Measurements from ENCODE around the gene ZNF282.

ZNF282 gene

DNA sequence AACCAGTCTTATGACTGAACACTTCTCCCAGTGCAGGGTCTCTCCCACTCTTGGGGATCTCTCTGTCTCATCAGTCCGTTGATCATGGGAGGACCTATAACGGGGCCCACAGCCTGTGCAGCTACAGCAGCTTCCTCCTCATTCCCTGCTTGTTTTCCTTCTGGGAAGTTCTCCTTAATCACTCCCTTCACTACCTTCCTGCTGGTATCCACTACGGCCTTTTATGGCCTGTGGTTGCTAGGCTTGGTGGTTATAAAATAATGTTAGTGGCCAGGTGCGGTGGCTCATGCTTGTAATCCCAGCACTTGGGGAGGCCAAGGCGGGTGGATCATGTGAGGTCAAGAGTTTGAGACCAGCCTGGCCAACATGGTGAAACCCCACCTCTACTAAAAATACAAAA, 3.5 kb upstream of the ZNF282 start:
- H3K27ac ChIP-seq (ENCODE audit: low read depth, low read length): no peak overlapping the region
- H3K4me1 ChIP-seq (ENCODE audit: control insufficient read depth in 5 of 5, insufficient read depth in 5 of 5, low read length in 5 of 5): peaks cover 0 to 17% (median 15%) of the 10 kb centered on the region in 5 donors
- no peak overlapping the region for H3K4me3 ChIP-seq (ENCODE audit: low read depth in 1 of 5, low read length in 5 of 5)
- H3K36me3 ChIP-seq (ENCODE audit: control insufficient read depth in 5 of 5, insufficient read depth in 5 of 5, low read length in 5 of 5): no peaks in the 10 kb centered on the region
- H3K9me3 ChIP-seq (ENCODE audit: control insufficient read depth in 5 of 5, low read length in 5 of 5): no peaks in the 10 kb centered on the region
- no peak overlapping the region for H3K9ac ChIP-seq (ENCODE audit: low read length in 5 of 5)
- no peaks in the 10 kb centered on the region for H3K27me3 ChIP-seq (ENCODE audit: control insufficient read depth in 5 of 5, insufficient read depth in 4 of 5, low read length in 5 of 5)

DNA sequence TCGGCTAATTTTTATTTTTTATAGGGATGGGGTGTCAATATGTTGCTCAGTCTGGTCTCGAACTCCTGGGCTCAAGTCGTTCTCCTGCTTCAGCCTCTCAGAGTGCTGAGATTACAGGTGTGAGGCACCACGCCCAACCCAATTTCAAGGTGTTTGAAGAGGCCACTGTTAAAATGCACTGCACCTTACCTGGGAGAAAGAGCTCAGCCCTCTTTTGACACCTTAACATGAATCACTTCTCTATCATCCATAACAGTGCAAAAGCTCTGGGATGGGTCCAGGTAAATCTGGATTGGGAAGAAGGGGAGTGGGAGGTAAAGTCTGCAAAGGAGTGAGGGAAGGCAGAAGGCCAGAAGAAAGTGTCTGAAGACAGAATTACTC, 557 bp upstream of the ZNF282 start:
- Histone ChIP-seq H3K27me3 (ENCODE audit: control insufficient read depth in 5 of 5, insufficient read depth in 4 of 5, low read length in 5 of 5) (no peaks in the 10 kb centered on the region), H3K9me3 (ENCODE audit: control insufficient read depth in 5 of 5, low read length in 5 of 5) (no peaks in the 10 kb centered on the region), H3K9ac (ENCODE audit: low read length in 5 of 5) (peak overlapping the region in 4 of 5 donors; percentile 80 to 95 (median 89)), H3K4me1 (ENCODE audit: control insufficient read depth in 5 of 5, insufficient read depth in 5 of 5, low read length in 5 of 5) (peaks cover 2 to 22% (median 21%) of the 10 kb centered on the region in 5 donors), H3K4me3 (ENCODE audit: low read depth in 1 of 5, low read length in 5 of 5) (peak overlapping the region; percentile 55 to 93 (median 85)), H3K27ac (ENCODE audit: low read depth, low read length) (peak overlapping the region; percentile 75), H3K36me3 (ENCODE audit: control insufficient read depth in 5 of 5, insufficient read depth in 5 of 5, low read length in 5 of 5) (peaks cover 4 to 18% (median 16%) of the 10 kb centered on the region in 5 donors)

DNA sequence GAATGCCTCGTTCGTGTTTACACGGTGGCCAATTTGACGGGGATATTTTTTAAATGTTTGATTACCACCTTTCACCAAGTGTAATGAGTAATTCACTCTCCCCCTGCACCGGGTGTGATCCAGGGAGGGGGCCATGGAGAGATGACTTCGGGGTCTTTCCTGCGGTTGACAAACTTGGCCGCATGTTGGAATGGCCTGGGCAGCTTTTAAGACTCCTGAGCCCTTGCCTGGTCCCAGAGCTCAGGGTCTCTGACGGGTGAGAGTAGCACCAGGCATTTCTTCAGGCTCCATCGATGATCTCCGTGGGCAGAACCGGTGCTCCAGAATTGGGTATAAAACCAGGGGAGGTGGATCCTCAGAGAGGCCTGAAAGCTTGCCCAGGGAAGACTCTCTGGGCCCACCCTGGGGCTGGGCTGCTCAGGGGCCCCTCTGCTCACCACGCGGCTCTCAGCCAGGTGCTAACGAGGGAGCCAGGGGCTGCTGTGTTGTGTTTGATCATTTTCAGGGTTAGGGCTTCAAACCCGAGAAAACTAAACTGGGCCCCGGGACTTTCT, 882 bp downstream of the ZNF282 start:
- Histone ChIP-seq H3K27ac (ENCODE audit: low read depth, low read length) (peak overlapping the region; percentile 73), H3K9ac (ENCODE audit: low read length in 5 of 5) (peak overlapping the region; percentile 90 to 98 (median 95))

DNA sequence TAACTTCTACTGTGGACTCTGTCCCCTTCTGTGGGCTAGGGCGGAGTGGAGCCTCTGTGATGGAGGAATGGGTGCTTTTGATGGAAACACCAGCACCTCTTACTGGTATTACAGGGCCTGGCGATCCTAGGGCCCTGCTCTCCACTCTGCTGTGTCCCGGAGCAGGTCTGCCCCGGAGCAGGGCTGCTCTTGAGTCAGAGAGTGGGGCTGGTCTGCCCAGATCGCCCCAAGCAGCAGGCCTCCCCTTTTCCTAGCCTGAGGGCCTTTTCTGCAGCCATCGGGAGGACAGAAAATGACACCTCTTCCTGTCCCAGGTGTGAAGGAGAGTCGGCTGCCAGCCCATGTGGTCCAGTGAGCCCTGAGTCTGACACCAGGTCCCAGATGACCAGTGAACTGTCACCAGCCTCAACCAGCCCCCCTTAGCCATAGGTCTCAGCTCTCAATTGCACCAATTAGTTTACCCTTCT, 1.4 kb downstream of the ZNF282 start:
- Histone ChIP-seq H3K27me3 (ENCODE audit: control insufficient read depth in 5 of 5, insufficient read depth in 4 of 5, low read length in 5 of 5) (no peaks in the 10 kb centered on the region), H3K4me3 (ENCODE audit: low read depth in 1 of 5, low read length in 5 of 5) (peak overlapping the region; percentile 73 to 93 (median 85)), H3K9ac (ENCODE audit: low read length in 5 of 5) (peak overlapping the region; percentile 90 to 98 (median 95)), H3K4me1 (ENCODE audit: control insufficient read depth in 5 of 5, insufficient read depth in 5 of 5, low read length in 5 of 5) (peaks cover 2 to 22% (median 21%) of the 10 kb centered on the region in 5 donors), H3K36me3 (ENCODE audit: control insufficient read depth in 5 of 5, insufficient read depth in 5 of 5, low read length in 5 of 5) (peaks cover 7 to 36% (median 33%) of the 10 kb centered on the region in 5 donors), H3K27ac (ENCODE audit: low read depth, low read length) (peak overlapping the region; percentile 73), H3K9me3 (ENCODE audit: control insufficient read depth in 5 of 5, low read length in 5 of 5) (no peaks in the 10 kb centered on the region)

More for the DNA sequence above, 882 bp downstream of the ZNF282 start:
- peak overlapping the region; percentile 73 to 93 (median 85) for H3K4me3 ChIP-seq (ENCODE audit: low read depth in 1 of 5, low read length in 5 of 5)
- H3K9me3 ChIP-seq (ENCODE audit: control insufficient read depth in 5 of 5, low read length in 5 of 5): no peaks in the 10 kb centered on the region
- no peaks in the 10 kb centered on the region for H3K27me3 ChIP-seq (ENCODE audit: control insufficient read depth in 5 of 5, insufficient read depth in 4 of 5, low read length in 5 of 5)
- peaks cover 7 to 31% (median 28%) of the 10 kb centered on the region in 5 donors for H3K36me3 ChIP-seq (ENCODE audit: control insufficient read depth in 5 of 5, insufficient read depth in 5 of 5, low read length in 5 of 5)
- peaks cover 2 to 22% (median 21%) of the 10 kb centered on the region in 5 donors for H3K4me1 ChIP-seq (ENCODE audit: control insufficient read depth in 5 of 5, insufficient read depth in 5 of 5, low read length in 5 of 5)

DNA sequence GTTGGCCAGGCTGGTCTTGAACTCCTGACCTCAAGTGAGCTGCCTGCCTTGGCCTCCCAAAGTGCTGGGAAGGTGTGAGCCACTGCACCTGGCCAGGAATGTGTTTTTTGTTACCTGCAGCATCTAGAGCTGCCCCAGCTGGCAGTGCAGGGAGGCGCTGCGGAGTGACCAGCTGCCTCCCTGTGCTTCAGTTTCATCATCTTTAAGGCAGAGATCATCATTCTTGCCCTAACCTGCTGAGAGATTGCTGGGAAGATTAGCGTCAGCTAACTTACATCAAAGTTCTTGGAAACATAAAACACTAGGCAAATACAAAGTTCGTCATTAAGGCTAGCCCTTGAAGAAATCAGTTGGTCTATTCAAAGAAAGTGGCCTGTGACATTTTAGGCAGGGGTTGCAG, 2.3 kb downstream of the ZNF282 start:
- peaks cover 7 to 39% (median 37%) of the 10 kb centered on the region in 5 donors for H3K36me3 ChIP-seq (ENCODE audit: control insufficient read depth in 5 of 5, insufficient read depth in 5 of 5, low read length in 5 of 5)
- no peak overlapping the region for H3K9ac ChIP-seq (ENCODE audit: low read length in 5 of 5)
- H3K4me1 ChIP-seq (ENCODE audit: control insufficient read depth in 5 of 5, insufficient read depth in 5 of 5, low read length in 5 of 5): peaks cover 2 to 22% (median 21%) of the 10 kb centered on the region in 5 donors
- no peaks in the 10 kb centered on the region for H3K9me3 ChIP-seq (ENCODE audit: control insufficient read depth in 5 of 5, low read length in 5 of 5)
- H3K4me3 ChIP-seq (ENCODE audit: low read depth in 1 of 5, low read length in 5 of 5): no peak overlapping the region
- no peaks in the 10 kb centered on the region for H3K27me3 ChIP-seq (ENCODE audit: control insufficient read depth in 5 of 5, insufficient read depth in 4 of 5, low read length in 5 of 5)
- no peak overlapping the region for H3K27ac ChIP-seq (ENCODE audit: low read depth, low read length)

DNA sequence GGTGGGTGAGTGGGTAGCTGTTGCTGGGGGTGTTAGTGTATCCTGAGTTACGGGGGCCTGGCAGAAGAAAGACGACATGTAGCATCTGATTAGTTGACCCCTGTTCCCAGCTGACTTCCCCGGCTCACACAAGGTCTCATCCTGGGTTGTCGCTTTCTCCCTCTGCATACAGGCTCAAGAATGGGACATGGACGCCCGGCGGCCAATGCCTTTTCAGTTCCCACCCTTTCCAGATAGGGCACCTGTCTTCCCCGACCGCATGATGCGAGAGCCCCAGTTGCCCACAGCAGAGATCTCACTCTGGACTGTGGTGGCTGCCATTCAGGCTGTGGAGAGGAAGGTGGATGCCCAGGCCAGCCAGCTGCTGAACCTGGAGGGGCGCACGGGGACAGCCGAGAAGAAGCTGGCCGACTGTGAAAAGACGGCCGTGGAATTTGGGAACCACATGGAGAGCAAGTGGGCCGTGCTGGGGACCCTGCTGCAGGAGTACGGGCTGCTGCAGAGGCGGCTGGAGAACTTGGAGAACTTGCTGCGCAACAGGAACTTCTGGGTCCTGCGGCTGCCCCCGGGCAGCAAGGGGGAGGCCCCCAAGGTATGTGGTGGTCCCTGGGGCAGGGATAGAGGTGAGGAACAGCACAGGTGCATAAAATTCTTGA, 2.9 kb downstream of the ZNF282 start:
- Histone ChIP-seq H3K4me1 (ENCODE audit: control insufficient read depth in 5 of 5, insufficient read depth in 5 of 5, low read length in 5 of 5) (peaks cover 2 to 22% (median 21%) of the 10 kb centered on the region in 5 donors), H3K9me3 (ENCODE audit: control insufficient read depth in 5 of 5, low read length in 5 of 5) (no peaks in the 10 kb centered on the region), H3K9ac (ENCODE audit: low read length in 5 of 5) (no peak overlapping the region), H3K27me3 (ENCODE audit: control insufficient read depth in 5 of 5, insufficient read depth in 4 of 5, low read length in 5 of 5) (no peaks in the 10 kb centered on the region), H3K36me3 (ENCODE audit: control insufficient read depth in 5 of 5, insufficient read depth in 5 of 5, low read length in 5 of 5) (peaks cover 7 to 44% (median 43%) of the 10 kb centered on the region in 5 donors), H3K4me3 (ENCODE audit: low read depth in 1 of 5, low read length in 5 of 5) (no peak overlapping the region), H3K27ac (ENCODE audit: low read depth, low read length) (no peak overlapping the region)

DNA sequence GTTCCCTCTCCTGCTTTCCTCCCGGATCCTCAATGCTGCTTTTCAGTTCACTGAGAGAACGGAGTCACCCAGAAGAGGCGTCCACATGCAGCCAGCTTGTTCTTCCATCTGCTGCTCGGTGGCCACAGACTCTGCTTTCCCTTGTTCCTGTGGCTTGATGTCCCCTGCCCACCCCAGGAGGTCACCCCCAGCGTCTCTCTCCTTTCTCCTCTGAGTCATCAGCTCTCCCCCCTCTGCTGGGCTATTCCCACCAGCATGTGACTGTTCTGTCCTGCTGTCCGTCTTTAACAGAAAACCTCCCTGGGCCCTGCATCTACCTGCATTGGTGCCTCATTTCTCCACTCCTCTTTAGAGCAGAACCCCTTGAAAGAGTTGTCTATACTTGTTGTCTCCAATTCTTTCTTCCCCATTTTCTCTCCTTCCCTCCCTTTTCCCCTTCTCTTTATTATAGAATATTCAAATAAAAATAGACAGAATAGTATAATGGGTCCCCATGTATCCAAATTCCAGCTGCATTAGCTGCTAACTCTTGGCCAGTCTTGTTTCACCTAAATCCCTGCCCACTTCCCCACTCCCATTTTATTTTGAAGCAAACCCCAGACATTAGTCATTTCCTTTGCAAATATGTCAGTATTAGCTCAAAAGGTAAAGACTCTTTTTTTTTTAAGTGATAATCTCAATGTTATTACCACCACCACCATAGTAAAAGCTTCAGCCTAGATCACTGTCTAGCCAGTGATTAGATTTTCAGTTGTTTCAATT, 4.1 kb downstream of the ZNF282 start:
- Histone ChIP-seq H3K36me3 (ENCODE audit: control insufficient read depth in 5 of 5, insufficient read depth in 5 of 5, low read length in 5 of 5) (peaks cover 7 to 54% (median 50%) of the 10 kb centered on the region in 5 donors), H3K4me1 (ENCODE audit: control insufficient read depth in 5 of 5, insufficient read depth in 5 of 5, low read length in 5 of 5) (peaks cover 2 to 22% (median 21%) of the 10 kb centered on the region in 5 donors), H3K4me3 (ENCODE audit: low read depth in 1 of 5, low read length in 5 of 5) (no peak overlapping the region), H3K9ac (ENCODE audit: low read length in 5 of 5) (no peak overlapping the region), H3K9me3 (ENCODE audit: control insufficient read depth in 5 of 5, low read length in 5 of 5) (no peaks in the 10 kb centered on the region), H3K27ac (ENCODE audit: low read depth, low read length) (no peak overlapping the region), H3K27me3 (ENCODE audit: control insufficient read depth in 5 of 5, insufficient read depth in 4 of 5, low read length in 5 of 5) (no peaks in the 10 kb centered on the region)

DNA sequence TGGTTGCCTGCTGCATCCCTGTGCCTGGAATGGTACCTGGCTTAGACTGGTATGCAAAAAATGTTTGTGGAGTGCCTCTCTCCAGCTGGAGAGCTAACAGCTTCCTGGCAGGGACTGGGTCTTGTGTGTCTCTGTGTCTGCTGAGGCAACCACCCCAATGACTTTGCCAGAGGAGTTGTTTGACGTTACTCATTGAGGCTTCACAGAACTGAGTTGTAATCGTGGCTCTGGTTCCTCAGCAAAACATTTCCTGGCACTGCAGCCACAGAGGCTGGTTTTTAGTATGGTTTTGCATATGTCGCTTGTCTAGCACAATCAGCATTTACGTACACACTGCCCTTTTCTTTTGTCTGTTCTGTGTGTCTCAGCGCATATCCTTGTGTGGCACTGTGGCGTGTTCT, 7.5 kb downstream of the ZNF282 start:
- H3K36me3 ChIP-seq (ENCODE audit: control insufficient read depth in 5 of 5, insufficient read depth in 5 of 5, low read length in 5 of 5): peaks cover 7 to 81% (median 78%) of the 10 kb centered on the region in 5 donors
- peaks cover 0 to 2% (median 0%) of the 10 kb centered on the region in 5 donors for H3K4me1 ChIP-seq (ENCODE audit: control insufficient read depth in 5 of 5, insufficient read depth in 5 of 5, low read length in 5 of 5)
- no peaks in the 10 kb centered on the region for H3K27me3 ChIP-seq (ENCODE audit: control insufficient read depth in 5 of 5, insufficient read depth in 4 of 5, low read length in 5 of 5)
- H3K9me3 ChIP-seq (ENCODE audit: control insufficient read depth in 5 of 5, low read length in 5 of 5): no peaks in the 10 kb centered on the region
- H3K4me3 ChIP-seq (ENCODE audit: low read depth in 1 of 5, low read length in 5 of 5): no peak overlapping the region
- H3K9ac ChIP-seq (ENCODE audit: low read length in 5 of 5): no peak overlapping the region
- H3K27ac ChIP-seq (ENCODE audit: low read depth, low read length): no peak overlapping the region

DNA sequence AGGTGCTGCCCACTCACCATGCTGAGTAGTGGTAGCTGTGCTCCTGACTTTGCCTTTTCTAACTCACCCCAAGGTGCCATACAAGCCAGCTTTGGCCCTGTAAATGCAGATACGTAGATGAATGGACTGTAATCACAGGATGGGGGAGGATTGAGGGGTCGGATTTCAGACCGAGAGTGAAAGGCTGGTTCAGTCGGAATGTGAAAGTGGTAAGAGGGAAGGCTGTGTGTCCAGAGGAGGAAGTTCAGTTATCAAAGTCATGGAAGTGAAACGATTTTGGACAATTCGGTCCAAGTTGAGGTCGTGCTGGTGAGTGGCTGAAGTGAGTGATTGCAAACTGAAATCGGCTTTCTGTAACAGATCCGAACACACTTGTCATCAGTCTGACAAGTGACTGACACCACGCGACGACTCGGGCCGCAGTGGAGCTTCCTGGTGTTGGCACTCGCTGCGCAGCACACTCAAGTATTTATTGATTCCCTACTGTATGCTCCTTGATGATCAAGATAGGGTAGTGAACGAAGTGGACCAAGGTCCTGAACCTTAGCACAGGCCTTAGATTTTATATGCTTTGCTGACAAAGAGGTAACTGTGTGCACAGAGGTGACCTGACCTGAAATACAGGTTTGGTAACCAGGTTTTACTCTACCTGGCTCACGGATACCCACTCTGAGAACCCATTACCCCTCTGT, 10.5 kb downstream of the ZNF282 start:
- Histone ChIP-seq H3K4me3 (ENCODE audit: low read depth in 1 of 5, low read length in 5 of 5) (no peak overlapping the region), H3K27me3 (ENCODE audit: control insufficient read depth in 5 of 5, insufficient read depth in 4 of 5, low read length in 5 of 5) (no peaks in the 10 kb centered on the region), H3K9me3 (ENCODE audit: control insufficient read depth in 5 of 5, low read length in 5 of 5) (no peaks in the 10 kb centered on the region), H3K36me3 (ENCODE audit: control insufficient read depth in 5 of 5, insufficient read depth in 5 of 5, low read length in 5 of 5) (peaks cover 0 to 81% (median 77%) of the 10 kb centered on the region in 5 donors), H3K4me1 (ENCODE audit: control insufficient read depth in 5 of 5, insufficient read depth in 5 of 5, low read length in 5 of 5) (no peaks in the 10 kb centered on the region), H3K27ac (ENCODE audit: low read depth, low read length) (no peak overlapping the region), H3K9ac (ENCODE audit: low read length in 5 of 5) (no peak overlapping the region)

Measured in subcutaneous abdominal adipose tissue (tissue), 5 donors.